Hepatocyte (in vitro differentiated cells): ENCODE data around the gene COQ2.

Experiments
- CTCF ChIP-seq: fragments of 200-600 bp; sonication (generic); IDR thresholded peaks from 2 replicates; pipeline ENCODE4 v1.5.1; 2016; ENCODE audit warnings: antibody characterized with exemption, mild to moderate bottlenecking; ENCODE audit not compliant: poor library complexity
- EZH2 ChIP-seq: fragments of 200-600 bp; sonication (generic); IDR thresholded peaks from 2 replicates; pipeline ENCODE4 v1.6.1; 2016; ENCODE audit warnings: antibody characterized with exemption, mild to moderate bottlenecking, borderline replicate concordance
- EZH2phosphoT487 ChIP-seq: fragments of 200-600 bp; sonication (generic); IDR thresholded peaks from one replicate; pipeline ENCODE4 v1.6.1; 2018; ENCODE audit warnings: antibody characterized with exemption, mild to moderate bottlenecking, low read depth, moderate library complexity; ENCODE audit not compliant: unreplicated experiment, severe bottlenecking

GRCh38 chr4:83297548-83298260, 13.1 kb upstream of the COQ2 start:
- TF ChIP-seq CTCF (no peak), EZH2 (no peak), EZH2phosphoT487 (no peak)
